Measurements from ENCODE around the gene ALDH1A3. TPM values are rescaled to one million over a fixed set of nuclear protein-coding genes. Genes with fewer than 3 reads are reported as not detected.
A peak's percentile ranks its signal among the peaks of the same experiment; 100 is the strongest.

Gene ALDH1A3
- total and polyA plus RNA-seq, 2 of the 4 experiments (the other 2 are of a cell fraction) = 3.1 to 5.0 TPM

DNA sequence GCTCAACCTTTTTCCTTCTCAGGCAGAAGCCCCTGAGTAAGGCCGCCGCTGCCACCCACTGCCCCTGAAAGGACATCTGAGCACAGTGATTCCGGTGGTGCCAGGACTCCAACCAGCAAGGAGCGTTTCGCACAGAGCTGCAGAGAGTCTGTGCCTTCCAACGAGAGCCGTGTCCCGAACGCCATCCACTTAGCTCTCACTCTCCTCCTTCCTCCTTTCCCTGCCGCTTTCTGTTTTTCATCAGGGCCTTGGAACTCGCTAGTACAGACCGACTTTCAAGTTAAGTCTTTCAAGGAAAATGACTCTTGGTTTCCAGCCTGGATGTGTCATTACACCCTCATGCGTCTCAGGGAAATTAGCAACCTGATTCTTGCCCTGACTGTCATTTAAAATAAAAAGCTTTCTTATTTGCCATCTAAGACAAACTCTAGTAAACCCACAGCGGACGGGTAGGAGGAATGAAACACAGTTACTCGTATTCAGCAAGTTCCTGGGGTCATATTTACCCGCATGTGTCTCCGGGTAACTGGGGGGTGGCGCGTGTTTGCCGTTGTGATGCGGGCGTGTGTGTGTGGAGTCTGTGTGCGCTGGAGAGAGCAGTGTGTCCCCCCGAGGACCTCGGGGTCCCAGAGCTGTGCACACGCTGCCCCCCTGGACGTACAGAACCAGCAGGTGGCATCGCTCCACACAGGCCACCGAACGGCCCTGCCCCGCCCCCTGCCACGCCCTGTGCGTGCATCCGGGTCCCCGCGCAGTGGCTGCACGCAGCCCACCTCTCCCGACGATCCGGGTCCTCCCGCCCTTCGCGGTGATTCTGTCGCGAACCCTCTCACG, 30.4 kb upstream of the ALDH1A3 start:
- in situ Hi-C loops (cut with MboI; ENCODE audit: low sequenced_read_pairs) = no loop called here
- peak overlapping the region; percentile 81 for H3K14ac ChIP-seq (replicated peaks; ENCODE audit: low read depth, low read length)
- peak; percentile 85 for ATAC-seq (ENCODE audit: low read depth)
- H2AK5ac ChIP-seq (ENCODE audit: low read depth, low read length) = peak overlapping the region; percentile 23; the same call in 1 of the 2 replicates
- WGBS, 2 experiments (ENCODE audit: extremely low coverage in 2 of 2, insufficient read length in 1 of 2) = 15% methylated on average over 23 of the region's 47 CpGs; no CpG with 5 or more reads in 1 of the 2 experiments
- H3K27ac ChIP-seq (ENCODE audit: insufficient read depth, low read length) = no peak overlapping the region; the same call in 1 of the 2 replicates
- H3K56ac ChIP-seq (ENCODE audit: extremely low read depth, insufficient read depth, low read length) = no peak overlapping the region
- peak overlapping the region; percentile 60 for H3K4me3 ChIP-seq (ENCODE audit: insufficient read depth, low read depth, low read length)
- peak overlapping the region; percentile 57 for H2AK9ac ChIP-seq (replicated peaks; ENCODE audit: low read depth, low read length, poor library complexity)
- H3K18ac ChIP-seq (ENCODE audit: low read depth, low read length) = 0 out of 2 replicates have a peak overlapping the region, but pooled peaks have one; percentile 2
- peak overlapping the region; percentile 96 for H2AFZ ChIP-seq (replicated peaks; ENCODE audit: low read length, poor library complexity)
- peaks cover 4% of the 10 kb centered on the region for H3K9me1 ChIP-seq (ENCODE audit: insufficient read depth, low read length)
- no peak for TF ChIP-seq RFX5 (IDR thresholded peaks at IDR 0.05; ENCODE audit: low read depth, low read length)
- no peak for TF ChIP-seq CHD1 (IDR thresholded peaks at IDR 0.05; ENCODE audit: low read depth, low read length)
- no peak for TF ChIP-seq FOS (IDR thresholded peaks at IDR 0.05; ENCODE audit: low read depth, low read length)
- TF ChIP-seq CEBPB (IDR thresholded peaks at IDR 0.05; ENCODE audit: low read depth, low read length) = no peak
- TF ChIP-seq, protein P1, sequence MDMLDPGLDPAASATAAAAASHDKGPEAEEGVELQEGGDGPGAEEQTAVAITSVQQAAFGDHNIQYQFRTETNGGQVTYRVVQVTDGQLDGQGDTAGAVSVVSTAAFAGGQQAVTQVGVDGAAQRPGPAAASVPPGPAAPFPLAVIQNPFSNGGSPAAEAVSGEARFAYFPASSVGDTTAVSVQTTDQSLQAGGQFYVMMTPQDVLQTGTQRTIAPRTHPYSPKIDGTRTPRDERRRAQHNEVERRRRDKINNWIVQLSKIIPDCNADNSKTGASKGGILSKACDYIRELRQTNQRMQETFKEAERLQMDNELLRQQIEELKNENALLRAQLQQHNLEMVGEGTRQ (IDR thresholded peaks at IDR 0.05; ENCODE audit: low read depth, low read length) = no peak
- TF ChIP-seq RAD21 (IDR thresholded peaks at IDR 0.05; ENCODE audit: low read length) = no peak
- TF ChIP-seq POLR2A (IDR thresholded peaks at IDR 0.05; ENCODE audit: low read depth, low read length) = no peak
- TF ChIP-seq SMC3 (IDR thresholded peaks at IDR 0.05; ENCODE audit: low read depth, low read length) = no peak
- no peak for TF ChIP-seq MAZ (IDR thresholded peaks at IDR 0.05; ENCODE audit: borderline replicate concordance, low read depth, low read length)
- TF ChIP-seq, protein P2, sequence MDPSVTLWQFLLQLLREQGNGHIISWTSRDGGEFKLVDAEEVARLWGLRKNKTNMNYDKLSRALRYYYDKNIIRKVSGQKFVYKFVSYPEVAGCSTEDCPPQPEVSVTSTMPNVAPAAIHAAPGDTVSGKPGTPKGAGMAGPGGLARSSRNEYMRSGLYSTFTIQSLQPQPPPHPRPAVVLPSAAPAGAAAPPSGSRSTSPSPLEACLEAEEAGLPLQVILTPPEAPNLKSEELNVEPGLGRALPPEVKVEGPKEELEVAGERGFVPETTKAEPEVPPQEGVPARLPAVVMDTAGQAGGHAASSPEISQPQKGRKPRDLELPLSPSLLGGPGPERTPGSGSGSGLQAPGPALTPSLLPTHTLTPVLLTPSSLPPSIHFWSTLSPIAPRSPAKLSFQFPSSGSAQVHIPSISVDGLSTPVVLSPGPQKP (IDR thresholded peaks at IDR 0.05; ENCODE audit: borderline replicate concordance, low read depth, low read length) = no peak
- TF ChIP-seq MXI1 (IDR thresholded peaks at IDR 0.05; ENCODE audit: borderline replicate concordance, low read depth, low read length) = no peak
- TF ChIP-seq NFE2L2 (IDR thresholded peaks at IDR 0.05; ENCODE audit: low read depth, low read length) = no peak
- no peak for TF ChIP-seq RCOR1 (IDR thresholded peaks at IDR 0.05; ENCODE audit: insufficient replicate concordance, low read length)
- no peak for TF ChIP-seq MAFK (IDR thresholded peaks at IDR 0.05; ENCODE audit: low read depth, low read length)
- peaks cover 3% of the 10 kb centered on the region; the same call in 1 of the 2 replicates for H3K4me1 ChIP-seq (ENCODE audit: control insufficient read depth, insufficient read depth, low read length)
- no peaks in the 10 kb centered on the region for H3K27me3 ChIP-seq (ENCODE audit: control insufficient read depth, insufficient read depth, low read length)
- no peaks in the 10 kb centered on the region for H4K20me1 ChIP-seq (ENCODE audit: insufficient read depth, low read length)
- H3K36me3 ChIP-seq (ENCODE audit: control insufficient read depth, insufficient read depth, low read length) = no peaks in the 10 kb centered on the region
- peak overlapping the region; percentile 56 for H3K23ac ChIP-seq (ENCODE audit: low read depth, low read length)
- peak overlapping the region; percentile 61 for H4K5ac ChIP-seq (ENCODE audit: low read depth, low read length)
- peak overlapping the region; percentile 13 for H2BK20ac ChIP-seq (ENCODE audit: low read depth, low read length)
- CTCF ChIA-PET = interaction anchor here (0.6 kb wide), 1 partner anchor 125 kb away, joined by 4 read pairs; no protein-coding TSS in a partner anchor
- peak; percentile 41 for DNase-seq
- peak overlapping the region; percentile 93 for H3K4me2 ChIP-seq (ENCODE audit: low read depth, low read length)
- H3K79me1 ChIP-seq (ENCODE audit: low read depth in 1 of 2, low read length in 2 of 2) = no peaks in the 10 kb centered on the region; a peak in 1 of 4 replicates
- H4K8ac ChIP-seq (ENCODE audit: low read depth in 2 of 2, low read length in 2 of 2) = peak overlapping the region; percentile 13 to 87; a peak in 3 of 4 replicates
- intact Hi-C loops (cut with micrococcal nuclease) = no loop called here
- H3K9ac ChIP-seq (ENCODE audit: low read depth, low read length) = peak overlapping the region; percentile 4; the same call in 1 of the 2 replicates
- peak overlapping the region; percentile 67 for H3K4ac ChIP-seq (ENCODE audit: low read depth, low read length)
- no peaks in the 10 kb centered on the region for H3K9me3 ChIP-seq (ENCODE audit: control insufficient read depth, insufficient read depth, low read length)
- POLR2A ChIA-PET (ENCODE audit: unreplicated experiment) = no interaction called here
- H2BK120ac ChIP-seq (ENCODE audit: low read depth, low read length) = peak overlapping the region; percentile 69
- no TSS peak for BruUV-seq (replicated peaks)
- no peak overlapping the region; the same call in 1 of the 2 replicates for H4K91ac ChIP-seq (ENCODE audit: insufficient read depth, low read depth, low read length)
- dilution Hi-C loops (cut with HindIII; ENCODE audit: low sequenced_read_pairs, unreplicated experiment) = no loop called here
- H2BK5ac ChIP-seq (ENCODE audit: low read depth, low read length, poor library complexity, severe bottlenecking) = peak overlapping the region; percentile 27
- H2BK15ac ChIP-seq (ENCODE audit: low read depth, low read length) = peak overlapping the region; percentile 94; the same call in 1 of the 3 replicates

All from IMR-90 (cell line).